Measurements from ENCODE around the gene NRF1.

DNA sequence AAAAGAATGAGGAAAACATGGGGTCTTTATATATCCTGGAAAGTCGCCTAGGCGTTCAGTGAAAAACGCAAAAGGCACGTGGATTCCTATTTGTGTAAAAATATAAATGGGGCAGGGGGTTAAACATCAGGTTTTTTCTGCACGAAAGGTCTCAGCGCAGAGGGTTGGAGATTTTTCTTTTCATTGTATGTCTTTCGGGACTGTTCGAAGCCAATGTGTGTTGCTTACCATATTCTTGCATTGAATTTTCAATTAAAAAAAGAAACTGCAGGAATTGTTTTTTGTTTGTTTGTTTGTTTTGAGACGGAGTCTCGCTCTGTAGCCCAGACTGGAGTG, 172.0 kb downstream of the NRF1 start:
- TF ChIP-seq, protein P1, sequence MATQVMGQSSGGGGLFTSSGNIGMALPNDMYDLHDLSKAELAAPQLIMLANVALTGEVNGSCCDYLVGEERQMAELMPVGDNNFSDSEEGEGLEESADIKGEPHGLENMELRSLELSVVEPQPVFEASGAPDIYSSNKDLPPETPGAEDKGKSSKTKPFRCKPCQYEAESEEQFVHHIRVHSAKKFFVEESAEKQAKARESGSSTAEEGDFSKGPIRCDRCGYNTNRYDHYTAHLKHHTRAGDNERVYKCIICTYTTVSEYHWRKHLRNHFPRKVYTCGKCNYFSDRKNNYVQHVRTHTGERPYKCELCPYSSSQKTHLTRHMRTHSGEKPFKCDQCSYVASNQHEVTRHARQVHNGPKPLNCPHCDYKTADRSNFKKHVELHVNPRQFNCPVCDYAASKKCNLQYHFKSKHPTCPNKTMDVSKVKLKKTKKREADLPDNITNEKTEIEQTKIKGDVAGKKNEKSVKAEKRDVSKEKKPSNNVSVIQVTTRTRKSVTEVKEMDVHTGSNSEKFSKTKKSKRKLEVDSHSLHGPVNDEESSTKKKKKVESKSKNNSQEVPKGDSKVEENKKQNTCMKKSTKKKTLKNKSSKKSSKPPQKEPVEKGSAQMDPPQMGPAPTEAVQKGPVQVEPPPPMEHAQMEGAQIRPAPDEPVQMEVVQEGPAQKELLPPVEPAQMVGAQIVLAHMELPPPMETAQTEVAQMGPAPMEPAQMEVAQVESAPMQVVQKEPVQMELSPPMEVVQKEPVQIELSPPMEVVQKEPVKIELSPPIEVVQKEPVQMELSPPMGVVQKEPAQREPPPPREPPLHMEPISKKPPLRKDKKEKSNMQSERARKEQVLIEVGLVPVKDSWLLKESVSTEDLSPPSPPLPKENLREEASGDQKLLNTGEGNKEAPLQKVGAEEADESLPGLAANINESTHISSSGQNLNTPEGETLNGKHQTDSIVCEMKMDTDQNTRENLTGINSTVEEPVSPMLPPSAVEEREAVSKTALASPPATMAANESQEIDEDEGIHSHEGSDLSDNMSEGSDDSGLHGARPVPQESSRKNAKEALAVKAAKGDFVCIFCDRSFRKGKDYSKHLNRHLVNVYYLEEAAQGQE (IDR thresholded peaks at IDR 0.05; ENCODE audit: insufficient read depth in 1 of 2, low read depth in 2 of 2, low read length in 1 of 2) = no peak
- TF ChIP-seq, protein P2, sequence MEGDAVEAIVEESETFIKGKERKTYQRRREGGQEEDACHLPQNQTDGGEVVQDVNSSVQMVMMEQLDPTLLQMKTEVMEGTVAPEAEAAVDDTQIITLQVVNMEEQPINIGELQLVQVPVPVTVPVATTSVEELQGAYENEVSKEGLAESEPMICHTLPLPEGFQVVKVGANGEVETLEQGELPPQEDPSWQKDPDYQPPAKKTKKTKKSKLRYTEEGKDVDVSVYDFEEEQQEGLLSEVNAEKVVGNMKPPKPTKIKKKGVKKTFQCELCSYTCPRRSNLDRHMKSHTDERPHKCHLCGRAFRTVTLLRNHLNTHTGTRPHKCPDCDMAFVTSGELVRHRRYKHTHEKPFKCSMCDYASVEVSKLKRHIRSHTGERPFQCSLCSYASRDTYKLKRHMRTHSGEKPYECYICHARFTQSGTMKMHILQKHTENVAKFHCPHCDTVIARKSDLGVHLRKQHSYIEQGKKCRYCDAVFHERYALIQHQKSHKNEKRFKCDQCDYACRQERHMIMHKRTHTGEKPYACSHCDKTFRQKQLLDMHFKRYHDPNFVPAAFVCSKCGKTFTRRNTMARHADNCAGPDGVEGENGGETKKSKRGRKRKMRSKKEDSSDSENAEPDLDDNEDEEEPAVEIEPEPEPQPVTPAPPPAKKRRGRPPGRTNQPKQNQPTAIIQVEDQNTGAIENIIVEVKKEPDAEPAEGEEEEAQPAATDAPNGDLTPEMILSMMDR (IDR thresholded peaks at IDR 0.05) = no peak
